Erythroblast (primary cell): Measurements from ENCODE around the gene IRF3.
A peak's percentile ranks its signal among the peaks of the same experiment; 100 is the strongest.

ENCODE experiments used
- DNase-seq, 2 experiments: peaks; one replicate each; lab custom pipeline; 2025; lab: John Stamatoyannopoulos, UW
- GATA1 ChIP-seq: IDR thresholded peaks from 2 replicates; pipeline ENCODE4 v1.6.1; 2011; ENCODE audit warnings: low read depth, mild to moderate bottlenecking, control low read depth, low read length, moderate library complexity
- POLR2A ChIP-seq: IDR thresholded peaks from 2 replicates; pipeline ENCODE4 v1.6.1; 2011; ENCODE audit warnings: mild to moderate bottlenecking, low read length

The IRF3 gene, protein sequence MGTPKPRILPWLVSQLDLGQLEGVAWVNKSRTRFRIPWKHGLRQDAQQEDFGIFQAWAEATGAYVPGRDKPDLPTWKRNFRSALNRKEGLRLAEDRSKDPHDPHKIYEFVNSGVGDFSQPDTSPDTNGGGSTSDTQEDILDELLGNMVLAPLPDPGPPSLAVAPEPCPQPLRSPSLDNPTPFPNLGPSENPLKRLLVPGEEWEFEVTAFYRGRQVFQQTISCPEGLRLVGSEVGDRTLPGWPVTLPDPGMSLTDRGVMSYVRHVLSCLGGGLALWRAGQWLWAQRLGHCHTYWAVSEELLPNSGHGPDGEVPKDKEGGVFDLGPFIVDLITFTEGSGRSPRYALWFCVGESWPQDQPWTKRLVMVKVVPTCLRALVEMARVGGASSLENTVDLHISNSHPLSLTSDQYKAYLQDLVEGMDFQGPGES

GRCh38 chr19:49665351-49666119 lies at the start of gene IRF3, which contains the start of gene BCL2L12:
Gene IRF3, minus strand, starts transcription at chr19:49665857. Its CDS starts 1,019 bp downstream, at chr19:49664838.
Gene BCL2L12, plus strand, starts transcription at chr19:49665933. Its CDS starts 760 bp downstream, at chr19:49666693.
- peak; percentile 98 to 99 for DNase-seq
- TF ChIP-seq GATA1: no peak
- TF ChIP-seq POLR2A: peak; percentile 80

DNA sequence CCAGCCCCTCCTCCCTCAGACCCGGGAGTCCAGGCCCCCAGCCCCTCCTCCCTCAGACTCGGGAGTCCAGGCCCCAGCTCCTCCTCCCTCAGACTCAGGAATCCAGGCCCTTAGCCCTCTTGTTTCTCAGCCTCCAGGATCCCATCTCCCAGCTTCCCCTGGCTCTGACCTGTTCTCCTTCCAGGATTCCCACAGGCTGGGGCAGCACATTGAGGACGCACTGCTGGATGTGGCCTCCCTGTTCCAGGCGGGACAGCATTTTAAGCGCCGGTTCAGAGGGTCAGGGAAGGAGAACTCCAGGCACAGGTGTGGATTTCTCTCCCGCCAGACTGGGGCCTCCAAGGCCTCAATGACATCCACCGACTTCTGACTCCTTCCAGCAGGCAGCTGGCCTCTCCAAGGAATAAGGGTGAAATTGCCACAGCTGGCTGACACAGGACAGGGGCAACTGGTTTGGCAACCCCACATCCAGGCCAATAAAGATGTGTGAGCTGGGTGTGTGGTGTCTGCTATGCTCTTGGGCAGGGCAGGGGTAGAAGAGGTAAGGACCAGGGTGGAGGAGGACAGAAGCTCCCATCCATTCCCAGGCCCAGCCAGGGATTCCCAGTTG lies 47.7 kb upstream of the IRF3 start:
- no peak for DNase-seq
- TF ChIP-seq POLR2A (no peak), GATA1 (no peak)

DNA sequence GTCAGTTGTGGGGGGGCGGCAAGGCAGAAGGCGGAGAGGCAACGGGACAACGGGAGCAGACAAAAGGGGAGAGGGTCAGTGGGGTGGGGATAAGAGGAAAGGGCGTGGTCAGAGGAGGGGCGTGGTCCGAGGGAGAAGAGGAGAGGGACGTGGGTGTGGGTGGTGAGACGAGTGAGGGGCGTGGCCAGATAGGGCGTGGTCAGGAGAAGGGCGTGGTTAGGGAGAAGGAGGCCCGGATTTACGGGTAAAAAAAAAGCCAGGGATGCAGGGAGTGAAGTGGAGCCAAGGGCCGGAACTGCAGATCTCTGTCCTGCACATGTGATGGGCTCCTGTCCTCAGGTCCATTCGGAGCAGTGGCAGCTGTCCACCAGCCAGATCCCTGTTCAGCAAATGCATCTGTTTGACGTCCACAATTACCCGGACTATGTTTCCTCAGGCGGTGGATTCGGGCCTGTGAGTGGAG lies 46.8 kb upstream of the IRF3 start:
- DNase-seq: peak; percentile 47 to 48
- TF ChIP-seq POLR2A (no peak), GATA1 (no peak)

DNA sequence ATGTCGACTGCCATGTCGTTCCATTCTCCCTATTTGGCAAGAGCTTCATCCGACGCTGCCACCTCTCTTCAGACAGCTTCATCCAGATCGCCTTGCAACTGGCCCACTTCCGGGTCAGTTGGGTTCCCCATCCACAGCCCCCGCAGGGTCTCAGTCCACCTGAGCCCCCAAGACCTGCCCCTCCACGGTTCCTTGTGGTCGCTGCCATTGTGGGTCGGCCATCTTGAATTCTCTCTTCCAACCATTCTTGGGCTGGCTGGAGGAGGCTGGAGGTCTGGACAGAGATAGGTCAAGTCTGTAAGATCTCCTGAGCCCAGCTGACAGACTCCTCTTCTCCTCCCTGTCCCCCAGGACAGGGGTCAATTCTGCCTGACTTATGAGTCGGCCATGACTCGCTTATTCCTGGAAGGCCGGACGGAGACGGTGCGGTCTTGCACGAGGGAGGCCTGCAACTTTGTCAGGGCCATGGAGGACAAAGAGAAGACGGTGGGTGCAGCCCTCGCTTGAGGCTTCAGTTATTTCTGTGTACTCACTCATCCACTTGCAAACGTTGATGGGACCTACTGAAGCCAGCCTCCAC lies 44.8 kb upstream of the IRF3 start:
- TF ChIP-seq GATA1: no peak
- TF ChIP-seq POLR2A: no peak
- no peak for DNase-seq

- TF ChIP-seq POLR2A (no peak), GATA1 (no peak)
- DNase-seq: no peak
These were observed 40.3 kb upstream of the IRF3 start for GRCh38 chr19:49705919-49706318.

DNA sequence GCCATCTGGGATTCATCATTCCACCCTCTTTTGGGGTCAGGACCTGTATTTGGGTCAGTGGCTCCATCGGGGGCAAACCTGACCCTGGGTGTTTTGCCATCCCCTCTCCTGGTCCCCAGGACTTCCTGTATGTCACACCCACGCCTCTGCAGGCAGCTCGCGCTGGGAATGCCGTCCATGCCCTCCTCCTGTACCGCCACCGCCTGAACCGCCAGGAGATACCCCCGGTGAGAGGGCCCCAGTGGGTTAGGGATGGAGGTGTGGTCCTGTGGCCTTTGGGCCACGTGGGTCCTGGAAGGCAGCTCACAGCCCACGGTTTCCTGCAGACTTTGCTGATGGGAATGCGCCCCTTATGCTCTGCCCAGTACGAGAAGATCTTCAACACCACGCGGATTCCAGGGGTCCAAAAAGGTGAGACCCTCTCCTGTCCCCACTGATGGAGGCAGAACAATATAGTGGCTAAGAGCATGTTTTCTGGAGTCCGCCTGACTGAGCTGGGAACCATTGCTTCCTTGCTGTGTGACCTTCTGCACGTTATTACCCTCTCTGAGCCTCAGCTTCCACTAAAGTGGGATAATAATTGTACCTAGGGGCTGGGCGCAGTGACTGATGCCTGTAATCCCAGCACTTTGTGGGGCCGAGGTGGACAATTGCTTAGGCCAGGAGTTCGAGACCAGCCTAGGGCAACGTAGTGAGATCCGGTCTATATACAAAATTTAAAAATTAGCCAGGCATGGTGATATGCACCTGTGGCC lies 39.4 kb upstream of the IRF3 start:
- no peak for DNase-seq
- TF ChIP-seq GATA1 (no peak), POLR2A (no peak)

DNA sequence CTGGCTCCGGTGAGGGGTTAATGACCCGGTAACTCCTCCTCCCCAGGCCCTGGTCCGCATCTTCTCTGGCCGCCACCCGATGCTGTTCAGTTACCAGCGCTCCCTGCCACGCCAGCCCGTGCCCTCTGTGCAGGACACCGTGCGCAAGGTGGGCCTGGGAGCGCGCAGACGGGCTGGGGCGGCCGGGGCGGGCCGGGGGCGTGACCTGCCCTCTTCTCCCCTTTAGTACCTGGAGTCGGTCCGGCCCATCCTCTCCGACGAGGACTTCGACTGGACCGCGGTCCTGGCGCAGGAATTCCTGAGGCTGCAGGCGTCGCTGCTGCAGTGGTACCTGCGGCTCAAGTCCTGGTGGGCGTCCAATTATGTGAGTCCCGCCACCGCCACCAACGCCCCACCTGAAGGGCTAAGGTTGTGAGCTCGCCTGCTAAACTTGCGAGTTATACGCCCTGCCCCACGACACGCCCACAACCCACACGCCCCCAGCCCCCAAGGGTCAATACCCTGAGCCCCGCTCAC lies 35.7 kb upstream of the IRF3 start:
- TF ChIP-seq POLR2A: no peak
- no peak for TF ChIP-seq GATA1
- DNase-seq: no peak

GRCh38 chr19:49700563-49700962 lies 34.9 kb upstream of the IRF3 start:
- TF ChIP-seq GATA1 (no peak), POLR2A (no peak)
- DNase-seq: no peak

GRCh38 chr19:49699364-49699763 lies 33.7 kb upstream of the IRF3 start:
- DNase-seq: no peak
- TF ChIP-seq POLR2A (no peak), GATA1 (no peak)

GRCh38 chr19:49696865-49697264 lies 31.2 kb upstream of the IRF3 start:
- no peak for DNase-seq
- TF ChIP-seq GATA1 (no peak), POLR2A (no peak)

GRCh38 chr19:49696115-49696514 lies 30.5 kb upstream of the IRF3 start:
- no peak for DNase-seq
- TF ChIP-seq POLR2A: no peak
- no peak for TF ChIP-seq GATA1

- TF ChIP-seq POLR2A: no peak
- no peak for TF ChIP-seq GATA1
- no peak for DNase-seq
These were observed 26.5 kb upstream of the IRF3 start for GRCh38 chr19:49692147-49692506.
